Measurements from ENCODE around the gene TUSC2. TPM values are rescaled to one million over a fixed set of nuclear protein-coding genes. Genes with fewer than 3 reads are reported as not detected.
A peak's percentile ranks its signal among the peaks of the same experiment; 100 is the strongest.

The TUSC2 gene
- polyA plus RNA-seq (88.8 and 106 TPM in 2 replicates), polyA minus RNA-seq (28.6 and 35.3 TPM in 2 replicates)

DNA sequence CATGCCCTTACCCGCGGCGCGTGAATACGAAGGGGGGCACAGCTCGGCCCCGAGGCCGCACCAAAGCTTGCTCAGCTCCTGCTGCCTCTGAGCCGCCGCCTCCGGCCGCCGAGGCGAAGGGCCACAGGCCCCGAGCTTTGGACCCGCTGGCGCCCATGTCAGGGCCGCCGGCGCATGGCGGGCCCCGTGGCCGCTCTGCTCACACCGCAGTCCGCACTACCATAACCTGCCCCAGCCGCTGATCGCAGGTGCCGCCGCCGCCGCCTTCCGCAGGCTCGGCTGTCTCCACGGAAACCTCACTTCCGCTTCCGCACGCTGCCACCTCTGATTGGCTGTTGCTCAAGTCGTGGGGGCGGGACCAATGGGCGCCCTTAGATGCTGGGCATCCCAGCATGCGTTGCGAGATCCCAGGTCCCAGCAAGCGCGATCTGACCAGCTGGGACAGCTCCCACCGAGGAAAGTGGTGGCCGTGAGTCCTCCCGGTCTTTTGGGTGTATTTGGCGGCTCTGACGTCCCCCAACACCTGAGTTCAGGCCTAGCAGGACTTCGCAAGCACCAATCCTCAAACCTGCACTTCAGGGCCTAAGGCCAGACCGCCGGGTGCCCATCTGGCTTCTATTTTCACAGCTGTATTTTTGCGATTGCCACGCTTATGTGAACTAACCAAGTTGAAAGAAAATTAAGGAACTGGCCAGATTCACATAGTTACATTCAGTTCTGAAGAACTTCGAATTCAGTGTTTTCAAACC, at the start of gene TUSC2:
TUSC2 (minus strand) TSS at position 281 of the 749 bp plus-strand sequence; CDS start at position 157, 124 bp downstream.
- Histone ChIP-seq H3K9ac (ENCODE audit: low read length) (peak within 1 kb of the TSS; percentile 85), H3K4me3 (ENCODE audit: low read length) (peak within 1 kb of the TSS; percentile 100), H3K9me2 (ENCODE audit: insufficient read depth, low read length) (no peaks in the 10 kb centered on the region), H3K36me3 (ENCODE audit: insufficient read depth, low read length) (no peaks in the 10 kb centered on the region), H3K79me2 (replicated peaks; ENCODE audit: insufficient read depth, low read length) (peaks cover 12% of the 10 kb centered on the region), H2AFZ (ENCODE audit: low read depth, low read length) (peak within 1 kb of the TSS; percentile 56), H3F3A (ENCODE audit: insufficient read depth, low read length, poor library complexity, severe bottlenecking) (no peaks in the 10 kb centered on the region), H3K9me3 (ENCODE audit: low read length) (no peaks in the 10 kb centered on the region), H3K27me3 (ENCODE audit: insufficient read depth, low read depth, low read length) (no peaks in the 10 kb centered on the region), H3K4me2 (ENCODE audit: low read length) (peak within 1 kb of the TSS; percentile 87), H3K27ac (ENCODE audit: low read length) (peak within 1 kb of the TSS; percentile 66), H4K20me1 (ENCODE audit: insufficient read depth) (no peaks in the 10 kb centered on the region)
- TF ChIP-seq, protein P1, sequence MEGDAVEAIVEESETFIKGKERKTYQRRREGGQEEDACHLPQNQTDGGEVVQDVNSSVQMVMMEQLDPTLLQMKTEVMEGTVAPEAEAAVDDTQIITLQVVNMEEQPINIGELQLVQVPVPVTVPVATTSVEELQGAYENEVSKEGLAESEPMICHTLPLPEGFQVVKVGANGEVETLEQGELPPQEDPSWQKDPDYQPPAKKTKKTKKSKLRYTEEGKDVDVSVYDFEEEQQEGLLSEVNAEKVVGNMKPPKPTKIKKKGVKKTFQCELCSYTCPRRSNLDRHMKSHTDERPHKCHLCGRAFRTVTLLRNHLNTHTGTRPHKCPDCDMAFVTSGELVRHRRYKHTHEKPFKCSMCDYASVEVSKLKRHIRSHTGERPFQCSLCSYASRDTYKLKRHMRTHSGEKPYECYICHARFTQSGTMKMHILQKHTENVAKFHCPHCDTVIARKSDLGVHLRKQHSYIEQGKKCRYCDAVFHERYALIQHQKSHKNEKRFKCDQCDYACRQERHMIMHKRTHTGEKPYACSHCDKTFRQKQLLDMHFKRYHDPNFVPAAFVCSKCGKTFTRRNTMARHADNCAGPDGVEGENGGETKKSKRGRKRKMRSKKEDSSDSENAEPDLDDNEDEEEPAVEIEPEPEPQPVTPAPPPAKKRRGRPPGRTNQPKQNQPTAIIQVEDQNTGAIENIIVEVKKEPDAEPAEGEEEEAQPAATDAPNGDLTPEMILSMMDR (IDR thresholded peaks at IDR 0.05; ENCODE audit: poor library complexity, severe bottlenecking), result no peak
- TF ChIP-seq EZH2 (IDR thresholded peaks at IDR 0.05; ENCODE audit: borderline replicate concordance, insufficient read depth, low read length, poor library complexity, severe bottlenecking) (no peak), REST (IDR thresholded peaks at IDR 0.05; ENCODE audit: borderline replicate concordance) (peak; percentile 66), SMC3 (conservative IDR thresholded peaks at IDR 0.05; ENCODE audit: poor library complexity) (no peak), MXI1 (conservative IDR thresholded peaks at IDR 0.05; ENCODE audit: poor library complexity, severe bottlenecking) (peak; percentile 92), EP300 (conservative IDR thresholded peaks at IDR 0.05; ENCODE audit: poor library complexity, severe bottlenecking) (no peak), RAD21 (conservative IDR thresholded peaks at IDR 0.05) (no peak), POLR2AphosphoS5 (IDR thresholded peaks at IDR 0.05) (peak; percentile 96), TAF1 (IDR thresholded peaks at IDR 0.05; ENCODE audit: low read depth) (no peak)

GRCh38 chr3:50375258-50375931, 47.4 kb upstream of the TUSC2 start:
- Histone ChIP-seq H3K27me3 (ENCODE audit: insufficient read depth, low read depth, low read length) (no peaks in the 10 kb centered on the region), H3K4me3 (ENCODE audit: low read length) (no peak overlapping the region), H2AFZ (ENCODE audit: low read depth, low read length) (no peak overlapping the region), H3K27ac (ENCODE audit: low read length) (no peak overlapping the region), H3K36me3 (ENCODE audit: insufficient read depth, low read length) (no peaks in the 10 kb centered on the region), H3K9me3 (ENCODE audit: low read length) (no peaks in the 10 kb centered on the region), H4K20me1 (ENCODE audit: insufficient read depth) (no peaks in the 10 kb centered on the region), H3K9ac (ENCODE audit: low read length) (no peak overlapping the region), H3K4me2 (ENCODE audit: low read length) (no peak overlapping the region), H3K9me2 (ENCODE audit: insufficient read depth, low read length) (no peaks in the 10 kb centered on the region), H3K79me2 (replicated peaks; ENCODE audit: insufficient read depth, low read length) (no peaks in the 10 kb centered on the region), H3F3A (ENCODE audit: insufficient read depth, low read length, poor library complexity, severe bottlenecking) (no peaks in the 10 kb centered on the region)
- TF ChIP-seq RAD21 (conservative IDR thresholded peaks at IDR 0.05), result no peak
- TF ChIP-seq REST (IDR thresholded peaks at IDR 0.05; ENCODE audit: borderline replicate concordance), result no peak

Measured in neural cell (in vitro differentiated cells).